ENCODE results near the gene SDR42E1.

SDR42E1 gene

DNA sequence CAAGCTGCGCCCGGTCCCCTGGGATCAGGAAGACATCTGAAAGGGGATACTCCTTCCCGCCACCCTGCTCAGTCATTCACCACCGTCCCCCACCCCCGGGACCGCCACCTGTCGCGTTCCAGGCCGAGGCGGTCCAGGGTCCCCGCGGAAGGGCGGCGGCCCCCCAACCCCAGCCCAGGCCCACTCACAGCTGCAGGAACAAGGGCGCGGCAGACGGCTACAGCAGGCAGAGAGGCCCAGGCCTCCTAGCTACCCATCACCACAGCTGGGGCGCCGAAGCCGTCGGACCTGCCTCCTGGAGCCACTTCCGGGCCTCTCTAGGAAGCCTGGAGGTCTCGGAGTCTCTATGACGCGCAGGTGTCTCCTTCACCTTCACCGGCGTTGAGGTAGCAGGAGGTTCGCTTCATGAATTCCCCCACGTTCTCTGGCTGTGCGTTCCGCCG is at the start of gene SDR42E1:
TSS of gene SDR42E1 (minus strand) at position 272 of the 443 bp plus-strand sequence. CDS start 10,612 bp downstream, outside the sequence.
- DNase-seq = no peak

DNA sequence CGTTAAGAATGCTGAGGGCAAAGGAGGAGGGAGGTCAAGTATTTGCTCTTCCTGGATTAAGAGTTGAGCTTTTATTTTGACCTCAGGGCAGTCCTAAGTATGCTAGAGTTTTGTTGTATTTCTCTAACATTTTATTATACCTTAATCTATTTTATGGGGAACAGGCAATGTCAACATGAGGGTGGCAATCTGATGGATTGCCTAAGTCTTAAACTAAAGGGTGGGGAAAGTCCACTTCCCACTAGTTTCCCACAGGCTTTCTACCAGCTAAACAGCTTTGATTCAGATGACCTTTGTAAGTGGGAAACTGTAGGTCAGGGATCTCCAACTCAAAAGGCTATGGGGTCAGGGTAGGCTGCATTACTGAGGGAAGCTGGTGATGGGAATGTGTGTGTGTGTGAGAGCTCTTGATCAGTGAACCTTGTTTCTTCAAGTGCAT is 48.7 kb upstream of the SDR42E1 start:
- no peak for DNase-seq

DNA sequence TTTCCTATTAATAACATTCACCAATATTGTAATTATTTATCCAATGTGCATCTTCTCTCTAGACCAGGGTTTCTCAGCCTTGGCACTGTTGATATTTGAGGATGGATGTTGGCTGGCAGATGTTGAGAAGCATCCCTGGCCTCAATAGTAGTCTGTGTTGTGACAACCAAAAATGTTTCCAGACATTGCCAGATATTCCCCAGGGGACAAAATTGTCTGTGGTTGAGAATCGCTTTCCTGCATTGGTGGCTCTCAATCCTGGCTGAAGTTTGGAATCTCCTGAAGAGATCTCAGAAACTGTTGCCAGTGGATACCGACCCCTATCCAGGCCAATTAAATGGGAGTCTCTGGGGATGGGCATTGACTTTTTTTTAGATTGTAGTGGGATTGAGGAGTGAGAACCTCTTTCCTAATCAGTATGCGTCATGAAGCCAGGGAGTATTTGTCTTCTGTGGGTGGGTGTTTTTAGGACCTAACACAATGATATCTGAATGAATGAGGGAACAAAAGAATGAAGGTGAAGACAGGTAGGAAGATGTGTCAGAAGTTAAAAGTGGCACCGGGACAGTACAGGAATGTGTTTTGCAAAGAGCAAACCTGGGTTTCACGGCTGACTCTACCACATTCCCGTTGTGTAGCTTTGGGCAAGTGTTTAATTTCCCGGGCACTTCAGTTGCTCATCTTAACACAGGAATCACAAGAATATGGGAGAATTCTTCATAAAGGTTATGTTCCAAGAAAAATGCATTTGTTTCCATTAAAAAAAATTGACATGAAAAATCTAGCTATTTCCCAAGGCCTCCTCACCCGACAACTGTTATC is 48.1 kb upstream of the SDR42E1 start:
- no peak for DNase-seq

GRCh38 chr16:82056550-82056896 is 45.3 kb upstream of the SDR42E1 start:
- DNase-seq = no peak

GRCh38 chr16:82055728-82056549 is 44.7 kb upstream of the SDR42E1 start:
- DNase-seq = no peak

DNA sequence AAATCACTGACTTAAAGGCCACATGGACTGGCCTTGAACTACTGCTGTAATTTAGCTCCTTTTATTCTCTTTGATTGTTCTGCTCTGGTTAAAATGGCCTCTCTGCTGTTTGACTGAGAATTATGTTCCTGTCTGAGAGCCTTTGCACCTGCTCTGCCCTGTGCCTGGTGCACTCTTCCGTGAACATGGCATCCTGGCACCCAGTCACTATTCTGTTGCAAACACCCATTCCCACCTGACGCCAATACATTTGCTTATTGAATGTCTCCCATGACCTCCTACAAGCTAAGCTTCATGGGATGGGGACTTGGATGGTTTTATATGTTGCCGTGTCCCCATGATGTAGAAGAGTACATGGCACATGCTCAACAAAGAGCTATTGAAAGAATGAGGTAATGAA is 43.8 kb upstream of the SDR42E1 start:
- no peak for DNase-seq

DNA sequence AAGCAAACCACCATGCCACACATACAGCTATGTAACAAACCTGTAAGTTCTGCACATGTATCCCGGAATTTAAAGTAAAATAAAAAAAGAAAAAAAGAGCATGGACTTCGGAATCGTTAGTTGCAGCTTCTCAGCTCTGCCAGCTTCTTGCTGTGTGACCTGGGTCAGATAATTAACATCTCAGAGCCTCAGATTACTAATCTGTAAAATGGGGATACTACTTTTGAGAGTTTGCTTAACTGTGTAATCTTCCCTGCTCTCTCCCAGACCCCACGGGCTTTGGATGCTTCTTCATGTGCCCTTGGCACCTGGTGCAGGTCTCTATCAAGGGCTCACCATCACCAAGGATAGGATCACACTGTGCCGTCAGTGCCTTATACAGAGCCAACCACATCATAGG is 40.4 kb upstream of the SDR42E1 start:
- DNase-seq = no peak

GRCh38 chr16:82050909-82051357 is 39.7 kb upstream of the SDR42E1 start:
- DNase-seq = no peak

DNA sequence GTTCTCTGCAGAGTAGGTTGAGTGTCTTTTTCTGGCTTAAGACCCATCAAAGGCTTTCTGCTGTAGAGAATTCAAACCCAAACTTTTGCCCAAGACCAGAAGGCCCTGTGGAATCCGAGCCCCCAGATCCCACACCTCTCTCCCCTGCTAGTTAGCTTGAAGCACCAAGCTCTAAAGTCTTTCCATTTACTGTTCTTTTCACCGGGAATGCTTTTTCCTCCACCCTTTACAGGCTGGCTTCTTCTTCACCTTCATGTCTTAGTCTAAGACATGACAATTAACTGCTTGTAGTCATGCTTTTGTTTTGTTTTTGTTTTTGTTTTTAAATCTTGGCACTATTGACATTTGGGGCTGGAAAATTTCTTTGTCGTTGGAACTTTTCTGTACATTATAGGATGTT is 39.2 kb upstream of the SDR42E1 start:
- no peak for DNase-seq

DNA sequence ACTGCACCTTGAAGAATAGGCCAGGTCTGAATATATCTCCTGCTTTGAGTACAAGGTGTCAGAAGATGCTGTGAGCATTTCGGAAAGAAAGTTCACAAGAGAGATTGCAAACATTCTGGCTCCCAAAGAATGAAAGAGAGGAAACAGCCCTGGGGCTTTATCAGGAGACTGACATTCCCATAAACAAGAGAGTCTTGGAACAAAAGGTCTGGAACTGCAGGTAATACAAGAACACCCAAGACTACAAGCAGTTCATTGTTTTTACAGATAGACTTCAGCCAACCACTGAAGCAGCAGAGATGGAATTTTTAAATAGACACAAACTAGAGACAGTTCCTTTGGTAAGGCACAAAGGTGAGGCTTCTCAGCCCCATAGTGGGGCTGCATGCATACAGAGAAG is 38.2 kb upstream of the SDR42E1 start:
- no peak for DNase-seq

GRCh38 chr16:82047787-82048186 is 36.5 kb upstream of the SDR42E1 start:
- DNase-seq = no peak

GRCh38 chr16:82047374-82047773 is 36.1 kb upstream of the SDR42E1 start:
- no peak for DNase-seq

GRCh38 chr16:82046941-82047340 is 35.7 kb upstream of the SDR42E1 start:
- no peak for DNase-seq

DNA sequence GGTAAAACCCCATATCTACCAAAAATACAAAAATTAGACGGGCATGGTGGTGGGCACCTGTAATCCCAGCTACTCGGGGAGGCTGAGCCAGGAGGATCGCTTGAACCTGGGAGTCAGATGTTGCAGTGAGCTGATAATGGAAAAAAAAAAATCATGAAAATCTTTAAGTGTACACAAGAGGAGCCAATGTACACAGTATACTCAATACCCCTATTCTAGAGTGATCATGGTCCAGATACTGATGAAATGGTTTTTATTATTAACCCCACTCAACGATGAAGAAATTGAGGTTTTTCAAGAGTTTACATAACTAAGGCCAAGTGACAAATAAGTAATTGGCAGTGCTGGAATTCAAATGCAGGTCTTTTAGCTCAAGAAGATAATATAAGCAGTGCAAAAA is 35.3 kb upstream of the SDR42E1 start:
- DNase-seq = no peak

DNA sequence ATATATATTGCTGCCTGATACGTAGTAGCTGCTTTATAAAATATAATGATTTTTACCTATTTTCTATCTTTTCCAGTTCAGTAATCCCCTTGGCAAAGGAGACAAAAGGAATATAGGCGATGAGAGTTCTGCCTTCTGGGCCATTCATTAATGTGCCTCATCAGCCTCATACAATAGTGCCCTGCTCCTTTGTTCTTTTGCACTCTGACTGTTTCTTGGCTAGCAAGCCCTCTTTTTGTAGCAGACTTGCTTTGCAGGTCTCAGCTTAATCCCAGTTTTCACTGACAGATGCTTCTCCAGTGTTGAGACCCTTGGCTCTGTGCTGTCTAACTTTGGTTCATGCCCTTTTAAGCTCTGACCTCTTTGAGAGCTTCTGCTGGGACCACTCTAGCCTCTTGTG is 34.2 kb upstream of the SDR42E1 start:
- DNase-seq = no peak

- no peak for DNase-seq
These were observed 33.3 kb upstream of the SDR42E1 start for GRCh38 chr16:82044585-82044911.

DNA sequence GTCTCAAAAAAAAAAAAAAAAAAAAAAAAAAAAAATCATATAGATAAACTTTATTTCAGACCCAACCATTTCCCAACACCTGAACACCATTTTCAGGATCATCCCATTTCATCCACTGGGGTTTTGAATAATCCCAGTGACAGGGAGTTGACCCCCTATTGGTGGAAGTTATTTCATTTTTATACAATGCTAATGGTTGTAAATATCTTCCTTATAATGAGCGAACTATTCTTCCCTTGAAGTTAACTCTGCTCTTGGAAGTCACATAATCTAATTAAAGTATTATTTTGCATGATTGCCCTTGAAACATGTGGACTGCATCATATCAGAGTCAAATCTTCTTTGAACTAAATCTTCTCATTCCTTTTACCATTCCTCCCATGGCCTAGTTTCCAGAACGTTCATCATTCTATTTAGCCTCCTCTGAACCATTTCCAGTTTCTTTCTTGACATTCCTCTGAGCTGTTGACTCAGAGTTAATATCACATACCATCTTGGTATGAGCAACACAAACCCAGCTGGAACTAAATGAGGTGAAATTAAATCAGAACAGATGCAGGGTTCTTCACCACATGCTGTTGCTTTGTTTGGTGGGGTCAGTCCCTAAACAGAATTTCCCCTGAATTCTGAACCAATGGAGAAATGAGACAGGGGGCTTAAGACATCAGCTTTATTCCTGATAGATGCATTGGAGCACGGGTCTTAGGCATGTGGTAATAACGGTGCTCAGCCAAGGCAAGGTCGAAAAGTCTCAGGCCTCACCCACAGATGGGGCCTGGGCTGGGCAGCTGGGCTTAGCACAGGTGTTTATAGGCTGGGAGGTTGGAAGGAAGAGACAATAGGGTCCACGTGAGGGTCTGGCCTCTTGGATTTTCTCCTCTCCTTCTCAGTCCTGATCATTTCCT is 32.7 kb upstream of the SDR42E1 start:
- no peak for DNase-seq

DNA sequence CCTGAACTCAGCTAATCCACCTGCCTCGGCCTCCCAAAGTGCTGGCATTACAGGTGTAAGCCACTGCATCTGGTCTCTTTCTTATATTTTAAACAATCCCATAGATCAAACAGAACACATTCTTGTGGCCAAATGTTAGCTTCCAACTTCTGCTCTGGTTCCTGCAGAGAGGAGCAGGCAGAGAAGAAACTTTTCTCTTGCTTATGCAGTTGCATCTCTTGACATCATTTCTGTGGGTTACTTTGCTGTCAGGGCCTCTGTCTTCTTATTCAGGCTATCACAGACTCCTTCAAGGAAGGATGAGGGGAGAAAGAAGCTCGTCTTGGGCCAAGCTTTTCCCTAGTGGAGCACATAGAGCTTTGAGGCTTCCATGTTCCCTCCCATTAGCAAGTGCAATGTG is 31.6 kb upstream of the SDR42E1 start:
- DNase-seq = no peak

GRCh38 chr16:82042144-82042543 is 30.9 kb upstream of the SDR42E1 start:
- no peak for DNase-seq

- DNase-seq = no peak
These were observed 30.3 kb upstream of the SDR42E1 start for GRCh38 chr16:82041542-82041941.

DNA sequence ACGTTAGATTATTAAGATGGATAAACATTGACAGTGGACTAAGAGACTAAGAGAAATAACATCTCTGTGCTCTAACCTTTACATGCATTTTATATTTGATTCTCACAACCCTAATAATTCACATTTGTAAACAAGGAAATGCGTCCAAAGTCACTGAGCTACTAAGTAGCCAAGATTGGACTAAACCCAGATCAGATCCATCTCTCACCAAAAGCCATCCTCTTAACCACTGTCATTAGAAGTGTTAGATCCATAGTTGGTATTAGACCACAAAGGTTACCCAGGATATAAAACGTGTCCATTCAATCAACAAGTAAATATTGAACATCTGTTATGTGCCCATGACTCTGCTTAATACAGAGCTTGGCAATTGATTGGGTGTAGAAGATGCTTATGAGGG is 29.0 kb upstream of the SDR42E1 start:
- no peak for DNase-seq

- no peak for DNase-seq
These were observed 26.4 kb upstream of the SDR42E1 start for GRCh38 chr16:82037666-82038065.
